Prostate gland (tissue), 2 donors: Measurements from ENCODE around the gene ZG16.

Experiments used
- POLR2A ChIP-seq: fragments of 450-650 bp; IDR thresholded peaks from one replicate; pipeline ENCODE4 v1.6.1; 2016; ENCODE audit warnings: antibody characterized with exemption, mild to moderate bottlenecking
- TF ChIP-seq, protein P1 (sequence below), 4 experiments: fragments of 200-600 bp in 2 of 4; fragments of 450-650 bp in 2 of 4; sonication (generic) in 2 of 4; IDR thresholded peaks; 1 replicate in 3 of 4; 2 replicates in 1 of 4; pipeline ENCODE4 v1.5.1; 2016 to 2019; ENCODE audit warnings: antibody characterized with exemption in 4 of 4, mild to moderate bottlenecking in 2 of 4, moderate library complexity in 2 of 4

DNA sequence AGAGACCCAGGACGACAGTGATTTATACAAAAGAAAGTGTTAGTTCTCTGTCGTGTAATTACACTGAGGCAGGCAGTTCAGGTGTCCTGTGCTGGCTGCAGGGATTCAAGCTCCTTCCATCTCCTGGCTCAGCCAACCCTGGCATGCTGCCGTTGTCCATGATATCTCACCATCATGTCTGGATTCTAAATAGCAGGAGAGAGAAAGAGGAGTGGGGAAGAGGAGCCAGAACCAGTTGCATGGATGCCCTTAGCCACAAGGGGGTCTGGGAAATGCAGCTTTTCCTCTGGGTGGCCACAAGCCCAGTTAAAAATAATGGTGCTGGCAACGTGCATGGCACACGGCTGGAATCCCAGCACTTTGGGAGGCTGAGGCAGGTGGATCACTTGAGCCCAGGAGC lies 41.9 kb upstream of the ZG16 start:
- TF ChIP-seq, protein P1, sequence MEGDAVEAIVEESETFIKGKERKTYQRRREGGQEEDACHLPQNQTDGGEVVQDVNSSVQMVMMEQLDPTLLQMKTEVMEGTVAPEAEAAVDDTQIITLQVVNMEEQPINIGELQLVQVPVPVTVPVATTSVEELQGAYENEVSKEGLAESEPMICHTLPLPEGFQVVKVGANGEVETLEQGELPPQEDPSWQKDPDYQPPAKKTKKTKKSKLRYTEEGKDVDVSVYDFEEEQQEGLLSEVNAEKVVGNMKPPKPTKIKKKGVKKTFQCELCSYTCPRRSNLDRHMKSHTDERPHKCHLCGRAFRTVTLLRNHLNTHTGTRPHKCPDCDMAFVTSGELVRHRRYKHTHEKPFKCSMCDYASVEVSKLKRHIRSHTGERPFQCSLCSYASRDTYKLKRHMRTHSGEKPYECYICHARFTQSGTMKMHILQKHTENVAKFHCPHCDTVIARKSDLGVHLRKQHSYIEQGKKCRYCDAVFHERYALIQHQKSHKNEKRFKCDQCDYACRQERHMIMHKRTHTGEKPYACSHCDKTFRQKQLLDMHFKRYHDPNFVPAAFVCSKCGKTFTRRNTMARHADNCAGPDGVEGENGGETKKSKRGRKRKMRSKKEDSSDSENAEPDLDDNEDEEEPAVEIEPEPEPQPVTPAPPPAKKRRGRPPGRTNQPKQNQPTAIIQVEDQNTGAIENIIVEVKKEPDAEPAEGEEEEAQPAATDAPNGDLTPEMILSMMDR (IDR thresholded peaks at IDR 0.05), result no peak
- TF ChIP-seq POLR2A, result no peak
